ENCODE measurements around the gene KLHL15.

The KLHL15 gene

DNA sequence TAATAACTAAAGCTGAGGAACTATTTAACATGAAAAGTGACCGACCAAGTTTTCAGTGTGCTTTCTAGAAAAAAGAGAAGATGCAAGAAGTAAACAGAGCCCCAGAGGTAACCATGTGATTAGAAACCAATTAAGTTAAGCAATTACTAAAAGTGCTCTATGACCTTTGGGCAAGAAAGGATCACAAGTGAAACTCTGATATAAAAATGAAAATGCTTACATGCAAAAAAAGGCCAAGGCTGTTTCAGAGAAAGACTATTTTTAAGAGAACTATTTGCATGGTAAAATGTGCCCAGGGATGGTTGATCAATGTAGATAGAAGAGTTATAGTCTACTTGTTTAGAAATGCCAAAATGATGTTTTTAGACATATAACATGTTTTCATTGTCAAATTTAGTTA is 22.0 kb downstream of the KLHL15 start:
- no peaks in the 10 kb centered on the region for H3K4me1 ChIP-seq (ENCODE audit: insufficient read depth, low read length)
- H3K4me3 ChIP-seq (ENCODE audit: low read depth in 1 of 2, low read length in 2 of 2) = no peak overlapping the region
- no peak overlapping the region for H3K4me2 ChIP-seq (ENCODE audit: insufficient read depth, low read length)
- H3K9ac ChIP-seq (ENCODE audit: low read depth, low read length) = no peak overlapping the region
- H3K9me3 ChIP-seq (ENCODE audit: insufficient read depth, low read length, severe bottlenecking) = no peaks in the 10 kb centered on the region
- DNase-seq (no peak), ATAC-seq (ENCODE audit: insufficient read depth, low read depth) (no peak)
- H3K36me3 ChIP-seq (ENCODE audit: insufficient read depth, low read length) = peaks cover 31% of the 10 kb centered on the region
- H3K27me3 ChIP-seq (ENCODE audit: insufficient read depth, low read length, poor library complexity) = no peaks in the 10 kb centered on the region
- H2AFZ ChIP-seq (ENCODE audit: low read depth, low read length) = no peak overlapping the region
- no peak overlapping the region for H3K27ac ChIP-seq (ENCODE audit: low read length)
- no peak for TF ChIP-seq EZH2 (IDR thresholded peaks at IDR 0.05; ENCODE audit: borderline replicate concordance, low read depth, low read length, severe bottlenecking)
- TF ChIP-seq, protein P1, sequence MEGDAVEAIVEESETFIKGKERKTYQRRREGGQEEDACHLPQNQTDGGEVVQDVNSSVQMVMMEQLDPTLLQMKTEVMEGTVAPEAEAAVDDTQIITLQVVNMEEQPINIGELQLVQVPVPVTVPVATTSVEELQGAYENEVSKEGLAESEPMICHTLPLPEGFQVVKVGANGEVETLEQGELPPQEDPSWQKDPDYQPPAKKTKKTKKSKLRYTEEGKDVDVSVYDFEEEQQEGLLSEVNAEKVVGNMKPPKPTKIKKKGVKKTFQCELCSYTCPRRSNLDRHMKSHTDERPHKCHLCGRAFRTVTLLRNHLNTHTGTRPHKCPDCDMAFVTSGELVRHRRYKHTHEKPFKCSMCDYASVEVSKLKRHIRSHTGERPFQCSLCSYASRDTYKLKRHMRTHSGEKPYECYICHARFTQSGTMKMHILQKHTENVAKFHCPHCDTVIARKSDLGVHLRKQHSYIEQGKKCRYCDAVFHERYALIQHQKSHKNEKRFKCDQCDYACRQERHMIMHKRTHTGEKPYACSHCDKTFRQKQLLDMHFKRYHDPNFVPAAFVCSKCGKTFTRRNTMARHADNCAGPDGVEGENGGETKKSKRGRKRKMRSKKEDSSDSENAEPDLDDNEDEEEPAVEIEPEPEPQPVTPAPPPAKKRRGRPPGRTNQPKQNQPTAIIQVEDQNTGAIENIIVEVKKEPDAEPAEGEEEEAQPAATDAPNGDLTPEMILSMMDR (IDR thresholded peaks at IDR 0.05; ENCODE audit: borderline replicate concordance, extremely low read depth, low read length, poor library complexity, severe bottlenecking) = no peak
- H3K79me2 ChIP-seq (ENCODE audit: insufficient read depth, low read length) = peaks cover 61% of the 10 kb centered on the region
- peaks cover 5% of the 10 kb centered on the region; the same call in 1 of the 2 replicates for H4K20me1 ChIP-seq (ENCODE audit: insufficient read depth, low read length)

- no peak overlapping the region for H2AFZ ChIP-seq (ENCODE audit: low read depth, low read length)
- no peak for ATAC-seq (ENCODE audit: insufficient read depth, low read depth)
- no peak overlapping the region for H3K4me2 ChIP-seq (ENCODE audit: insufficient read depth, low read length)
- no peaks in the 10 kb centered on the region; the same call in 1 of the 2 replicates for H4K20me1 ChIP-seq (ENCODE audit: insufficient read depth, low read length)
- no peak overlapping the region for H3K9ac ChIP-seq (ENCODE audit: low read depth, low read length)
- no peaks in the 10 kb centered on the region for H3K27me3 ChIP-seq (ENCODE audit: insufficient read depth, low read length, poor library complexity)
- H3K4me3 ChIP-seq (ENCODE audit: low read depth in 1 of 2, low read length in 2 of 2) = no peak overlapping the region
- H3K79me2 ChIP-seq (ENCODE audit: insufficient read depth, low read length) = peaks cover 50% of the 10 kb centered on the region
- peaks cover 35% of the 10 kb centered on the region for H3K36me3 ChIP-seq (ENCODE audit: insufficient read depth, low read length)
- TF ChIP-seq, protein P1 (IDR thresholded peaks at IDR 0.05; ENCODE audit: borderline replicate concordance, extremely low read depth, low read length, poor library complexity, severe bottlenecking) = no peak
- no peak for TF ChIP-seq EZH2 (IDR thresholded peaks at IDR 0.05; ENCODE audit: borderline replicate concordance, low read depth, low read length, severe bottlenecking)
- H3K4me1 ChIP-seq (ENCODE audit: insufficient read depth, low read length) = no peaks in the 10 kb centered on the region
- no peaks in the 10 kb centered on the region for H3K9me3 ChIP-seq (ENCODE audit: insufficient read depth, low read length, severe bottlenecking)
- DNase-seq = no peak
- no peak overlapping the region for H3K27ac ChIP-seq (ENCODE audit: low read length)
Measured at GRCh38 chrX:24002792-24003191, 24.2 kb downstream of the KLHL15 start.

DNA sequence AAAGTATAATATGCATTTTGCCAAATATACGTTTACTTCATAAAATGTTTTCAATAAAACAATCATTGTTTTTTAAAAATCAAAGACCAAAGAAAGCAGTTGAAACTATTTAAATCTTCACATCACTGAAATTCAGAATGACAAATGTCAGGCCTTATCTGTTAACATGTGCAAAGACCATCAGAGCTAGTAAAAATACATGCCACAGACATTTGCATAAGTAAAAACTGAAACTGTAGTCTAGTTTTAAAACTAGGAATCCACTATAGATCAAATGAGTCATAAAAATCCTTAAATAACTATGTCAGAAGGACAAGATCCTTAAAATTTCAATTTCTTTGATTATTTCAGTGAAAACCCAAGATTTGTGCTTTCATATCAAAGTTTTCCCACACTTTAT is 24.8 kb downstream of the KLHL15 start:
- DNase-seq = no peak
- H3K79me2 ChIP-seq (ENCODE audit: insufficient read depth, low read length) = peaks cover 47% of the 10 kb centered on the region
- no peaks in the 10 kb centered on the region for H3K9me3 ChIP-seq (ENCODE audit: insufficient read depth, low read length, severe bottlenecking)
- no peaks in the 10 kb centered on the region for H3K4me1 ChIP-seq (ENCODE audit: insufficient read depth, low read length)
- no peaks in the 10 kb centered on the region; the same call in 1 of the 2 replicates for H4K20me1 ChIP-seq (ENCODE audit: insufficient read depth, low read length)
- no peak overlapping the region for H3K27ac ChIP-seq (ENCODE audit: low read length)
- H2AFZ ChIP-seq (ENCODE audit: low read depth, low read length) = no peak overlapping the region
- H3K27me3 ChIP-seq (ENCODE audit: insufficient read depth, low read length, poor library complexity) = no peaks in the 10 kb centered on the region
- ATAC-seq (ENCODE audit: insufficient read depth, low read depth) = no peak
- no peak overlapping the region for H3K4me3 ChIP-seq (ENCODE audit: low read depth in 1 of 2, low read length in 2 of 2)
- H3K36me3 ChIP-seq (ENCODE audit: insufficient read depth, low read length) = peaks cover 35% of the 10 kb centered on the region
- no peak overlapping the region for H3K4me2 ChIP-seq (ENCODE audit: insufficient read depth, low read length)
- H3K9ac ChIP-seq (ENCODE audit: low read depth, low read length) = no peak overlapping the region
- TF ChIP-seq, protein P1 (IDR thresholded peaks at IDR 0.05; ENCODE audit: borderline replicate concordance, extremely low read depth, low read length, poor library complexity, severe bottlenecking) = no peak
- no peak for TF ChIP-seq EZH2 (IDR thresholded peaks at IDR 0.05; ENCODE audit: borderline replicate concordance, low read depth, low read length, severe bottlenecking)

DNA sequence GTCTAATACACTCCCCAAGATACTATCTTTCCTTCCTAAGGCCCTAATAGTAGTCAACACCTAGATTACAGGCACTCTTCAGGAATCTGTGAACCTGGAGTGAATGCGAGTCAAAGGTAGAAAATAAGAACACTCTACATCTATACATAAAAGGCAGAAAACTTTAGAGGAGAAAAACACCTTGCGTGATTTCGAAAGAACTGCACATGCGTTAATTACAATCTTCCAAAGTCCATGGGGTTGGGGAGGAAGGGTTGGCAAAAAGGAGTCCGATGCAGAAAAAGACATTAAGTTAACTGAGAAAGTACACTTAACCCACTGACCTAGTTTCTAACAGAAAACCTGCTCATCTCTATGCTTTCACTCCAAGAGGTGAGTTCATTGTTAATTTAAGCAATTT is 27.3 kb downstream of the KLHL15 start:
- Histone ChIP-seq H3K4me3 (ENCODE audit: low read depth in 1 of 2, low read length in 2 of 2) (no peak overlapping the region), H3K79me2 (ENCODE audit: insufficient read depth, low read length) (peaks cover 52% of the 10 kb centered on the region), H3K4me2 (ENCODE audit: insufficient read depth, low read length) (no peak overlapping the region), H3K27ac (ENCODE audit: low read length) (no peak overlapping the region), H3K9me3 (ENCODE audit: insufficient read depth, low read length, severe bottlenecking) (no peaks in the 10 kb centered on the region), H3K36me3 (ENCODE audit: insufficient read depth, low read length) (peaks cover 18% of the 10 kb centered on the region), H2AFZ (ENCODE audit: low read depth, low read length) (no peak overlapping the region), H3K27me3 (ENCODE audit: insufficient read depth, low read length, poor library complexity) (no peaks in the 10 kb centered on the region), H4K20me1 (ENCODE audit: insufficient read depth, low read length) (no peaks in the 10 kb centered on the region), H3K4me1 (ENCODE audit: insufficient read depth, low read length) (no peaks in the 10 kb centered on the region), H3K9ac (ENCODE audit: low read depth, low read length) (no peak overlapping the region)
- no peak for TF ChIP-seq EZH2 (IDR thresholded peaks at IDR 0.05; ENCODE audit: borderline replicate concordance, low read depth, low read length, severe bottlenecking)
- DNase-seq = no peak
- no peak for ATAC-seq (ENCODE audit: insufficient read depth, low read depth)

Measured in DND-41 (cell line).